ENCODE data around the gene P2RX1.

The P2RX1 gene

GRCh38 chr17:3864534-3864933 is 51.7 kb downstream of the P2RX1 start:
- H3K27ac ChIP-seq (ENCODE audit: low read depth, low read length, poor library complexity, severe bottlenecking) = no peak overlapping the region
- H3K36me3 ChIP-seq (ENCODE audit: insufficient read depth, low read length) = no peaks in the 10 kb centered on the region
- H3K9me2 ChIP-seq (ENCODE audit: low read depth, low read length) = no peaks in the 10 kb centered on the region
- H4K20me1 ChIP-seq (ENCODE audit: insufficient read depth, low read length) = no peaks in the 10 kb centered on the region
- H3F3A ChIP-seq (ENCODE audit: insufficient read depth, low read length) = no peaks in the 10 kb centered on the region
- H3K4me3 ChIP-seq (ENCODE audit: low read depth, low read length, poor library complexity, severe bottlenecking) = no peak overlapping the region
- no peak overlapping the region for H3K4me2 ChIP-seq (ENCODE audit: low read length)
- H3K4me1 ChIP-seq (ENCODE audit: insufficient read depth, low read length, severe bottlenecking) = no peaks in the 10 kb centered on the region
- no peak overlapping the region for H2AFZ ChIP-seq (ENCODE audit: low read length)
- TF ChIP-seq EZH2 (IDR thresholded peaks at IDR 0.05; ENCODE audit: borderline replicate concordance, low read length) (no peak), CTCF (IDR thresholded peaks at IDR 0.05; ENCODE audit: low read length) (no peak)
- no peaks in the 10 kb centered on the region for H3K79me2 ChIP-seq (ENCODE audit: insufficient read depth, low read length)
- H3K27me3 ChIP-seq (ENCODE audit: insufficient read depth, low read length) = no peaks in the 10 kb centered on the region; the same call in 1 of the 2 replicates
- no peak overlapping the region for H3K9ac ChIP-seq (ENCODE audit: low read length)
- H3K9me3 ChIP-seq (ENCODE audit: low read length) = no peaks in the 10 kb centered on the region

GRCh38 chr17:3861761-3862681 is 54.2 kb downstream of the P2RX1 start:
- Histone ChIP-seq H3K27me3 (ENCODE audit: insufficient read depth, low read length) (peaks cover 7% of the 10 kb centered on the region; the same call in 1 of the 2 replicates), H3K79me2 (ENCODE audit: insufficient read depth, low read length) (no peaks in the 10 kb centered on the region)

GRCh38 chr17:3860939-3861700 is 55.1 kb downstream of the P2RX1 start:
- Histone ChIP-seq H2AFZ (ENCODE audit: low read length) (no peak overlapping the region), H3K9me2 (ENCODE audit: low read depth, low read length) (no peaks in the 10 kb centered on the region), H3K27ac (ENCODE audit: low read depth, low read length, poor library complexity, severe bottlenecking) (no peak overlapping the region), H3K4me2 (ENCODE audit: low read length) (no peak overlapping the region), H3K36me3 (ENCODE audit: insufficient read depth, low read length) (no peaks in the 10 kb centered on the region), H3K9ac (ENCODE audit: low read length) (no peak overlapping the region), H3F3A (ENCODE audit: insufficient read depth, low read length) (no peaks in the 10 kb centered on the region), H3K4me1 (ENCODE audit: insufficient read depth, low read length, severe bottlenecking) (no peaks in the 10 kb centered on the region), H3K27me3 (ENCODE audit: insufficient read depth, low read length) (peaks cover 8% of the 10 kb centered on the region; the same call in 1 of the 2 replicates), H3K4me3 (ENCODE audit: low read depth, low read length, poor library complexity, severe bottlenecking) (no peak overlapping the region), H4K20me1 (ENCODE audit: insufficient read depth, low read length) (no peaks in the 10 kb centered on the region), H3K79me2 (ENCODE audit: insufficient read depth, low read length) (no peaks in the 10 kb centered on the region), H3K9me3 (ENCODE audit: low read length) (no peaks in the 10 kb centered on the region)
- TF ChIP-seq EZH2 (IDR thresholded peaks at IDR 0.05; ENCODE audit: borderline replicate concordance, low read length) (no peak), CTCF (IDR thresholded peaks at IDR 0.05; ENCODE audit: low read length) (no peak)

More at GRCh38 chr17:3861761-3862681, 54.2 kb downstream of the P2RX1 start:
- TF ChIP-seq EZH2 (IDR thresholded peaks at IDR 0.05; ENCODE audit: borderline replicate concordance, low read length) (no peak), CTCF (IDR thresholded peaks at IDR 0.05; ENCODE audit: low read length) (no peak)
- Histone ChIP-seq H3K4me3 (ENCODE audit: low read depth, low read length, poor library complexity, severe bottlenecking) (no peak overlapping the region), H3K9me2 (ENCODE audit: low read depth, low read length) (no peaks in the 10 kb centered on the region), H3K4me2 (ENCODE audit: low read length) (no peak overlapping the region), H3K9me3 (ENCODE audit: low read length) (no peaks in the 10 kb centered on the region), H3K4me1 (ENCODE audit: insufficient read depth, low read length, severe bottlenecking) (no peaks in the 10 kb centered on the region), H3K9ac (ENCODE audit: low read length) (no peak overlapping the region), H2AFZ (ENCODE audit: low read length) (no peak overlapping the region), H4K20me1 (ENCODE audit: insufficient read depth, low read length) (no peaks in the 10 kb centered on the region), H3K36me3 (ENCODE audit: insufficient read depth, low read length) (no peaks in the 10 kb centered on the region), H3K27ac (ENCODE audit: low read depth, low read length, poor library complexity, severe bottlenecking) (no peak overlapping the region), H3F3A (ENCODE audit: insufficient read depth, low read length) (no peaks in the 10 kb centered on the region)
